Sigmoid colon (tissue), 4 donors: ENCODE measurements around the gene FKBP4.

Source experiments
- POLR2AphosphoS5 ChIP-seq, 4 donors: sonication (generic); formaldehyde crosslinking; IDR thresholded peaks; one replicate each; pipeline ENCODE4 v1.6.1; 2017; ENCODE audit warnings: antibody characterized with exemption in 4 of 4
- TF ChIP-seq, protein P1 (sequence below), 4 experiments: fragments of 450-650 bp in 3 of 4; fragments of 200-600 bp in 1 of 4; IDR thresholded peaks; one replicate each; pipeline ENCODE4 v1.5.1; 2016 to 2019; ENCODE audit warnings: antibody characterized with exemption in 4 of 4, mild to moderate bottlenecking in 3 of 4, moderate library complexity in 2 of 4

- TF ChIP-seq, protein P1, sequence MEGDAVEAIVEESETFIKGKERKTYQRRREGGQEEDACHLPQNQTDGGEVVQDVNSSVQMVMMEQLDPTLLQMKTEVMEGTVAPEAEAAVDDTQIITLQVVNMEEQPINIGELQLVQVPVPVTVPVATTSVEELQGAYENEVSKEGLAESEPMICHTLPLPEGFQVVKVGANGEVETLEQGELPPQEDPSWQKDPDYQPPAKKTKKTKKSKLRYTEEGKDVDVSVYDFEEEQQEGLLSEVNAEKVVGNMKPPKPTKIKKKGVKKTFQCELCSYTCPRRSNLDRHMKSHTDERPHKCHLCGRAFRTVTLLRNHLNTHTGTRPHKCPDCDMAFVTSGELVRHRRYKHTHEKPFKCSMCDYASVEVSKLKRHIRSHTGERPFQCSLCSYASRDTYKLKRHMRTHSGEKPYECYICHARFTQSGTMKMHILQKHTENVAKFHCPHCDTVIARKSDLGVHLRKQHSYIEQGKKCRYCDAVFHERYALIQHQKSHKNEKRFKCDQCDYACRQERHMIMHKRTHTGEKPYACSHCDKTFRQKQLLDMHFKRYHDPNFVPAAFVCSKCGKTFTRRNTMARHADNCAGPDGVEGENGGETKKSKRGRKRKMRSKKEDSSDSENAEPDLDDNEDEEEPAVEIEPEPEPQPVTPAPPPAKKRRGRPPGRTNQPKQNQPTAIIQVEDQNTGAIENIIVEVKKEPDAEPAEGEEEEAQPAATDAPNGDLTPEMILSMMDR (IDR thresholded peaks at IDR 0.05): no peak
- TF ChIP-seq POLR2AphosphoS5 (IDR thresholded peaks at IDR 0.05): peak in 3 of 4 donors; percentile 38 to 69 (median 68)
Measured at GRCh38 chr12:2795291-2796186, 769 bp downstream of the FKBP4 start.
